Measurements from ENCODE around the gene DGAT2L6.

DNA sequence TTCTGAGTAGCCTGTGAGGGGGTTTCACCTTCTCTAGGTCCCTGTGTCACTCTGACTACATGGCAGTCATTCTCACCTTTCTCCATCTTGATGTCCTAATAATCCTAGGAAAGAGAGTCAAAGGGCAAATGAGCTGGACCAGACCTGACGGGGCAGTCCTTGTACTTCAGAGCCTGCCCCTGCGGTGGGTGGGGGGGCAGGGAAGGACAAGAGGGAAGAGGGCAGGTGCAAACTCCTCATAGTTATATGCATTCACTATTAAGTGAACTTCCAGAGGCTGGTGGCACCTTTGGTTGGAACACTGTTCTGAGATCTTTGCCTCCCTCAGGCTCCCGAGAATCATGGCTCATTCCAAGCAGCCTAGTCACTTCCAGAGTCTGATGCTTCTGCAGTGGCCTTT lies 57.1 kb downstream of the DGAT2L6 start, which contains the start of gene AWAT1:
- TF ChIP-seq POLR2AphosphoS5 (IDR thresholded peaks at IDR 0.05; ENCODE audit: borderline replicate concordance, low read depth, low read length) (no peak), EZH2 (IDR thresholded peaks at IDR 0.05) (no peak), FOXP2 (optimal IDR thresholded peaks at IDR 0.05; ENCODE audit: control extremely low read depth, extremely low read length, insufficient read depth) (no peak)
